ENCODE data around the gene PROM2. TPM values are rescaled to one million over a fixed set of nuclear protein-coding genes. Genes with fewer than 3 reads are reported as not detected.

Gene PROM2
- total RNA-seq, 1 experiment from 2014 or later, result 3.1 TPM

DNA sequence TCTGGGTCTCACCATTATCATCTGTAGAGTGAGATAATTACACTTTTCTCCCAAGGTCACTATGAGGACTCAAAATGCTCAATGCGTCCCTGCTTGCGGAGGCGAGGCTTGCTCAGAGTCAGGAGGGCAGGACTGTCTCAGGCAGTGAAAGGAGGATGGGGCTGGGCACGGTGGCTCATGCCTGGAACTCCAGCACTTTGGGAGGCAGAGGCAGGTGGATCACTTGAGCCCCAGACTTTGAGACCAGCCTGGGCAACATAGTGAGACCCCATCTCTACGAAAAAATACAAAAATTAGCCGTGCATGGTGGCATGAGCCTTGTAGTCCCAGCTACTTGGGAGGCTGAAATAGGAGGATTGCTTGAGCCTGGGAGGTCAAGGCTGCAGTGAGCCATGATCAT, 21.1 kb downstream of the PROM2 start:
- H2AFZ ChIP-seq (ENCODE audit: low read length), result no peak overlapping the region
- peaks cover 9 to 23% of the 10 kb centered on the region in 2 experiments for H3K4me1 Mint-ChIP-seq
- H3K56ac ChIP-seq (ENCODE audit: insufficient read length, low read depth, low read length), result no peak overlapping the region
- H3K14ac ChIP-seq (ENCODE audit: insufficient read depth, low read length), result no peak overlapping the region
- H4K8ac ChIP-seq (replicated peaks; ENCODE audit: insufficient read length, low read depth, low read length), result no peak overlapping the region
- H4K20me1 ChIP-seq (ENCODE audit: control insufficient read depth, insufficient read depth, insufficient read length), result no peaks in the 10 kb centered on the region
- H3K23ac ChIP-seq (ENCODE audit: insufficient read length, low read depth, low read length), result no peak overlapping the region
- no peak overlapping the region for H3T11ph ChIP-seq (ENCODE audit: low read length)
- no peak overlapping the region for H2BK20ac ChIP-seq (ENCODE audit: low read depth, low read length, poor library complexity, severe bottlenecking)
- no peaks in the 10 kb centered on the region for H3K23me2 ChIP-seq (ENCODE audit: insufficient read length, low read depth, low read length, poor library complexity, severe bottlenecking)
- no peak overlapping the region for H3K9ac ChIP-seq (ENCODE audit: extremely low read depth, insufficient read length, low read length)
- no peak overlapping the region for H4K5ac ChIP-seq (ENCODE audit: insufficient read length, low read depth, low read length)
- no peak overlapping the region for H3K4ac ChIP-seq (ENCODE audit: low read depth, low read length)
- TF ChIP-seq, protein P1, sequence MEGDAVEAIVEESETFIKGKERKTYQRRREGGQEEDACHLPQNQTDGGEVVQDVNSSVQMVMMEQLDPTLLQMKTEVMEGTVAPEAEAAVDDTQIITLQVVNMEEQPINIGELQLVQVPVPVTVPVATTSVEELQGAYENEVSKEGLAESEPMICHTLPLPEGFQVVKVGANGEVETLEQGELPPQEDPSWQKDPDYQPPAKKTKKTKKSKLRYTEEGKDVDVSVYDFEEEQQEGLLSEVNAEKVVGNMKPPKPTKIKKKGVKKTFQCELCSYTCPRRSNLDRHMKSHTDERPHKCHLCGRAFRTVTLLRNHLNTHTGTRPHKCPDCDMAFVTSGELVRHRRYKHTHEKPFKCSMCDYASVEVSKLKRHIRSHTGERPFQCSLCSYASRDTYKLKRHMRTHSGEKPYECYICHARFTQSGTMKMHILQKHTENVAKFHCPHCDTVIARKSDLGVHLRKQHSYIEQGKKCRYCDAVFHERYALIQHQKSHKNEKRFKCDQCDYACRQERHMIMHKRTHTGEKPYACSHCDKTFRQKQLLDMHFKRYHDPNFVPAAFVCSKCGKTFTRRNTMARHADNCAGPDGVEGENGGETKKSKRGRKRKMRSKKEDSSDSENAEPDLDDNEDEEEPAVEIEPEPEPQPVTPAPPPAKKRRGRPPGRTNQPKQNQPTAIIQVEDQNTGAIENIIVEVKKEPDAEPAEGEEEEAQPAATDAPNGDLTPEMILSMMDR (conservative IDR thresholded peaks at IDR 0.05), result no peak
- no peak overlapping the region for H3K18ac ChIP-seq (ENCODE audit: insufficient read length, low read depth, low read length)
- no peaks in the 10 kb centered on the region for H3K79me1 ChIP-seq (ENCODE audit: insufficient read depth, low read depth, low read length, poor library complexity, severe bottlenecking)
- H3K4me1 ChIP-seq (ENCODE audit: insufficient read depth, low read length), result no peaks in the 10 kb centered on the region
- H2BK120ac ChIP-seq (ENCODE audit: low read depth, low read length, poor library complexity, severe bottlenecking), result no peak overlapping the region
- no peaks in the 10 kb centered on the region for H3K27me3 ChIP-seq (ENCODE audit: insufficient read depth, low read length)
- no CpG with 5 or more reads among the region's 6 CpGs for WGBS (ENCODE audit: extremely low coverage, insufficient read length, low lambda C conversion rate)
- H3K9me3 ChIP-seq (ENCODE audit: control insufficient read depth, low read depth, low read length), result no peaks in the 10 kb centered on the region
- no peaks in the 10 kb centered on the region for H3K79me2 ChIP-seq (ENCODE audit: insufficient read depth, low read length)
- peaks cover 16 to 18% of the 10 kb centered on the region in 2 experiments for H3K9me3 Mint-ChIP-seq
- H2BK15ac ChIP-seq (ENCODE audit: low read depth, low read length), result no peak overlapping the region
- no peak overlapping the region for H3K27ac ChIP-seq (ENCODE audit: insufficient read length, low read depth, low read length)
- no peak for DNase-seq
- peaks cover 6% of the 10 kb centered on the region for H3K27me3 Mint-ChIP-seq (ENCODE audit: low read depth)
- no peak overlapping the region for H3K4me2 ChIP-seq (ENCODE audit: insufficient read depth, insufficient read length, low read length)
- H2AK5ac ChIP-seq (ENCODE audit: insufficient read length, low read length), result no peak overlapping the region
- H2BK5ac ChIP-seq (ENCODE audit: insufficient read length, low read length), result no peak overlapping the region
- no peak overlapping the region for H2BK12ac ChIP-seq (ENCODE audit: insufficient read length, low read depth, low read length)
- H3K36me3 Mint-ChIP-seq (ENCODE audit: insufficient read depth in 1 of 3, low read depth in 3 of 3), result peaks cover 5 to 11% (median 9%) of the 10 kb centered on the region in 3 experiments
- H3K27ac Mint-ChIP-seq, result no peak overlapping the region
- H4K91ac ChIP-seq (ENCODE audit: insufficient read length, low read depth, low read length), result no peak overlapping the region
- no peak overlapping the region for H3K4me3 Mint-ChIP-seq
